CD4-positive, alpha-beta T cell treated with Interleukin-4 for 1 hour (primary cell): Measurements from ENCODE around the gene ARL4A.

Experiments used
- DNase-seq, 2 donors: peaks; one replicate each; pipeline ENCODE4 v3.0.0-alpha.2; 2020 to 2022

ARL4A gene

GRCh38 chr7:12727455-12728191 is 40.2 kb downstream of the ARL4A start:
- DNase-seq, result no peak

DNA sequence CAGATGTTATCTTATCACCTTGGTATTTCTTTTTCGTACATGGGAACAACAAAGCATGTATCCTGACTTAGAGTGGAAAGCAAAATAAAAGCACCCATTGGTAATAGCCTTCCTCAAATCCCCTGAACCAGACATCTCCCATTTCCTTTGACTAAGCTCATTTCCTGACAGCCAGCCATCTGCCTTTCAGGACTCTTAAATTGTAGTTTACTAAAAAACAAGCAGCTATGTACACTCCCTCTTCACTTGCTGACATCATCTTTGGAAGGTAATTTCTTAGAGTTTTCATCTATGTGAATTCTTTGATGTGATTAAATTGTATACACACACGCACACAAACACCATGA is 40.7 kb downstream of the ARL4A start:
- no peak for DNase-seq

GRCh38 chr7:12729112-12729511 is 41.7 kb downstream of the ARL4A start:
- DNase-seq, result no peak

- DNase-seq, result no peak
Measured at GRCh38 chr7:12730523-12730922, 43.1 kb downstream of the ARL4A start.

DNA sequence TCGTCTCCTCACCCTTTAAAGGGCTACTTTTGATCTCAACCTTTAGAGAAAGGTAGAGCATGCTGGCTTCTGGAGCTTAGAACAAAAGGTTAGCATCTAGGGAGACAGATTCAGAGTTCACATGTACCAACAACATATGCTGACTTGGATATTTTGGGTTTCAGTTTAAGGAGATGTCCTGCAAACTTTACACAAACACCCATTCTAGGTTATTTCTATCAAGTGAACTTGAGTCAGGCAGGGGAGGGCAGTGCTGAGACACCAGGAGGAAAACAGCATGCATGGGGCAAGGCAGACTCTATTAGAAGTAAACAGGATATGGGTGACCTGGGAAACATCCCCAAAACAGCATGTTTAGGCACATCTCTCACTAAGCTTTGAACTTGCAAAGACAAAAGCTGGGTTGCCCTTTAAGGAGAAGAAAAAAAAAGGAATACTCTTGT is 43.8 kb downstream of the ARL4A start:
- DNase-seq, result peak; percentile 16 to 50

- DNase-seq, result peak in 1 of 2 donors; percentile 36
Measured at GRCh38 chr7:12731775-12732174, 44.3 kb downstream of the ARL4A start.

DNA sequence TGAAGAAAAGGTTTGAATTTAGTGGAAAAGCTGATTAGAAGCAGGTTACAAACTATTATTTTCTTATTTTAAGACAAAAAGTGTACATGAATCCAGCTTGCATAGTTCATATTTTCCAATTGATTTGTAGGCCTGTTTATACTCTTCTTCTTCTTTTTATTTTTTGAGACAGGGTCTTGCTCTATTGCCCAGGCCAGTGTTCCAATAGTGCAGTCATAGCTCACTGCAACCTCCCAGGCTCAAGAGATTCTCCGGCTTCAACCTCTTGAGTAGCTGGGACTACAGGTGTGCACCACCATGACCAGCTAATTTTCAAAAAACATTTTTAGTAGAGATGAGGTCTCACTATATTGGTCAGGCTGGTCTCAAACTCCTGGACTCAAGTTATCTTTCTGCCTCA is 45.0 kb downstream of the ARL4A start:
- no peak for DNase-seq

DNA sequence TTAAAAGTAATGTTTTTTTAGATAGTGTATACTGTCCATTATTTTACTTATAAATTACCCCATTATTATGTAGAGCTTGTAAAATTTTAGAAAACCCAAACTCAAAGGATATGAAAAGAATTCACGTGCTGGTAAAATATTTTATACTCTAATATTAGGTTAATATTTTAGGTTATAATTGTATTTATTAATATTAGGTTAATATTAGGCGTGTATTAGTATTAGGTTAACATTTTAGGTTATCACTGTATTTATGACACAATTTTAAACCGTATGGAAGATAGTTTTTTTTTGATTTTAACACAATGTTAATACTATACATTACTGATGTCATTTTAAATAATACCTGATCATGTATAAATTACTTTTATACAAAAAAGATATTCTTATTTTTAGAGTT is 48.5 kb downstream of the ARL4A start:
- DNase-seq, result no peak

GRCh38 chr7:12737373-12737772 is 49.9 kb downstream of the ARL4A start:
- DNase-seq, result no peak

GRCh38 chr7:12737836-12738235 is 50.4 kb downstream of the ARL4A start:
- no peak for DNase-seq

GRCh38 chr7:12738665-12739064 is 51.2 kb downstream of the ARL4A start:
- DNase-seq, result no peak
